Measurements from ENCODE around the gene VWF. TPM values are rescaled to one million over a fixed set of nuclear protein-coding genes. Genes with fewer than 3 reads are reported as not detected.

The VWF gene
- total RNA-seq, 4 donors from 2014 or later: 34.3 to 107 (median 50.3) TPM

DNA sequence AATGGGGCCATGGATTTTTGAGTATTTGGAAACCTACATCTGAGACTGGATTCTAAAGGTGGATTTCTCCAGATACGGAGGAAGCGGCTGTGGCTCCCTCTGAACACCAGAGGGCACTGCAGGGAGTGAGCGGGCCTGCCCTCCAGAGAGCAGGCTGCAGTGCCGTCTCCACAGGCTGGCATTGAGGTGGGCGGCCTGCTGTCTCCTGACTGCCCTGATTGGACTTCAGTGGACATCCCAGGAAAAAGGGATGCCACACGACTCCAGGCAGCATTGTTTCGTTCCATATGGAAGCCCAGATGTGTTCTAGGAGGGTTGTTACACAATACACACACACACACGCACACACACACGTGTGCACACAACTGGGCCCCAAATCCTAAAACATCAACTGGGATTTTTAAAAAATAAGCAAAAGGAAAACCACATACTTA, 158.5 kb downstream of the VWF start:
- no peak for DNase-seq (ENCODE audit: low spot score in 2 of 2)
- 33 to 43% methylated on average over 9 of the region's 9 CpGs for WGBS, 2 donors
- no peak for TF ChIP-seq POLR2A (IDR thresholded peaks at IDR 0.05)
- TF ChIP-seq, protein P1, sequence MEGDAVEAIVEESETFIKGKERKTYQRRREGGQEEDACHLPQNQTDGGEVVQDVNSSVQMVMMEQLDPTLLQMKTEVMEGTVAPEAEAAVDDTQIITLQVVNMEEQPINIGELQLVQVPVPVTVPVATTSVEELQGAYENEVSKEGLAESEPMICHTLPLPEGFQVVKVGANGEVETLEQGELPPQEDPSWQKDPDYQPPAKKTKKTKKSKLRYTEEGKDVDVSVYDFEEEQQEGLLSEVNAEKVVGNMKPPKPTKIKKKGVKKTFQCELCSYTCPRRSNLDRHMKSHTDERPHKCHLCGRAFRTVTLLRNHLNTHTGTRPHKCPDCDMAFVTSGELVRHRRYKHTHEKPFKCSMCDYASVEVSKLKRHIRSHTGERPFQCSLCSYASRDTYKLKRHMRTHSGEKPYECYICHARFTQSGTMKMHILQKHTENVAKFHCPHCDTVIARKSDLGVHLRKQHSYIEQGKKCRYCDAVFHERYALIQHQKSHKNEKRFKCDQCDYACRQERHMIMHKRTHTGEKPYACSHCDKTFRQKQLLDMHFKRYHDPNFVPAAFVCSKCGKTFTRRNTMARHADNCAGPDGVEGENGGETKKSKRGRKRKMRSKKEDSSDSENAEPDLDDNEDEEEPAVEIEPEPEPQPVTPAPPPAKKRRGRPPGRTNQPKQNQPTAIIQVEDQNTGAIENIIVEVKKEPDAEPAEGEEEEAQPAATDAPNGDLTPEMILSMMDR (IDR thresholded peaks at IDR 0.05): peak in 1 of 3 donors; percentile 33
- intact Hi-C loops (cut with DNase I; ENCODE audit: low total_unique reads): no loop called here
- H3K4me3 ChIP-seq (ENCODE audit: low read depth, poor library complexity, severe bottlenecking): no peak overlapping the region

DNA sequence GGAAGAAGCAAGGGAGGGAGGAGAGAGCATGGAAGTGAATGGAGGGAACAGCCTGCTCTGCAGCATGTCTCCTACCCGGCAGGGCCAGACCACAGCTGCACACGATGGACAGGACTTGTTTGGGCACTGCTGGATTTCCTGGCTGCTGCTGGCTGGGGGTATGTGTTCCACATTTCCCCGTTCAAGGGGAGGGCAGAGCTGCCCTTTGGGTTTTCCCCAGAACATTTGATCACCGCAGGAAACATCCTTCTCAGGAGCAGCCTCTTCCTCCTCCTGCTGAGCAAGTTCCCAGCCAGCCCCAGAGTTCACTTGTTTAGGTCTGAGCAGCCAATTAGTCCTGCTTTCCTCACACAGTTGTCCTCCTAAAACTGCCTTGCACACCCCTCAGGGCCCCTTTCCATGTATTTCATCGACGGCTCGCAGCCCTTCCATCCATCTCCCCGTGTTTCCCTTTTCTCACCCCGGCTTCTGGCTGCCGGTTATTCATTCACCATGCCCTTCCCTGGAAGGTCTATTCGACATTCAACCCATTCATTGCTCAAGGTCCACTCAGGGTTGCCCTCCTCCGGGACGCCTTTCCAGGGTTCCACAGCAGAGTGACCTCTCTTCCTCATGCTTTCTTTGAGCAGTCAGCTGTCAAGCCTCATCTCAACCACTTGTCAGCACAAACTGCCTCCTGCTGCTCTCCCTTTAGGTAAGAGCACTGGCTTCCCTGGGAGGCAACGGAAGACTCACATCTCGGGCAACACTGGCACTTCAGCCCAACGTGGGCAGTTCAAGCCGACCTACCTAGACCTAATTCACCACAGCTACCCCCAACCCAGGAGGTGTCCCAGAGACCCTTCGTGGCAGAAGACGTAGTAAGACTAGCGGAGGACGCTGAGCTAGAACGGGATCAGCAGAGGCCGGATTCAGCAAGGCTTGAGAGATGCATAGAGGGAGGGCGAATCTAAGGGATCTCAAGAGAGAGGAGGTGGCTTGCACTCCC, 159.3 kb downstream of the VWF start:
- TF ChIP-seq, protein P1 (IDR thresholded peaks at IDR 0.05): no peak
- TF ChIP-seq POLR2A (IDR thresholded peaks at IDR 0.05): no peak
- H3K4me3 ChIP-seq (ENCODE audit: low read depth, poor library complexity, severe bottlenecking): no peak overlapping the region
- intact Hi-C loops (cut with DNase I; ENCODE audit: low total_unique reads): no loop called here
- DNase-seq (ENCODE audit: low spot score in 2 of 2): no peak
- WGBS, 2 donors: 76% methylated on average over 24 of the region's 24 CpGs

DNA sequence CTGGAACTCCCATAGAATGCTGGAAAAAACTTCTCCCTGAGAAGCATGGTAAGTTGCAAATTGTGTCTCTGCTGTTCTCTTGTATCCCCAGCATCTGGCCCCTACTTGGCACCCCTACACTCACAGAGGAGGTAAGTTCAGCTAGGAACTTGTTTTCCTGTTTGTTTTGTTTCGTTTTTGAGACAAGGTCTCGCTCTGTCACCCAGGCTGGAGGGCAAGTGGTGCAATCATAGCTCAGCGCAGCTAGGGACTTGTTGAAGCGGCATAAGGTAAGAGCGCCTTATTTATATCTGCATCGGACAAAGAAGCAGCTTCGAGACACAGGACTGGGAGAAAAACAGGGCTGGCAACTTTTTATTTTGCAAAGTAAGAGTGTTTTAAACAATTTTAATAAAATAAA, 161.0 kb downstream of the VWF start:
- 62 to 73% methylated on average over 7 of the region's 7 CpGs for WGBS, 2 donors
- no peak for DNase-seq (ENCODE audit: low spot score in 2 of 2)
- intact Hi-C loops (cut with DNase I; ENCODE audit: low total_unique reads): no loop called here
- TF ChIP-seq, protein P1 (IDR thresholded peaks at IDR 0.05): no peak
- no peak for TF ChIP-seq POLR2A (IDR thresholded peaks at IDR 0.05)
- H3K4me3 ChIP-seq (ENCODE audit: low read depth, poor library complexity, severe bottlenecking): no peak overlapping the region

DNA sequence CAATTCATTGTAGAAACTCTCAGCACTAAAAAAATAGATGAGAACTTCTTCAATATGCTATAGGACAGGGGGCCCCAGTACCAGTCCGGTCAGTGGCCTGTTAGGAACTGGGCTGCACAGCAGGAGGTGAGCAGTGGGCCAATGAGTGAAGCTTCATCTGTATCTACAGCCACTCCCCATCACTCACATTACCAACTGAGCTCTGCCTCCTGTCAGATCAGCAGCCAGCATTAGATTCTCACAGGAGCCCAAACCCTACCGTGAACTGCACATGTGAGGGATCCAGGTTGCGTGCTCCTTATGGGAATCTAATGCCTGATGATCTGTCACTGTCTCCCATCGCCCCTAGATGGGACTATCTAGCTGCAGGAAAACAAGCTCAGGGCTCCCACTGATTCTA, 163.7 kb downstream of the VWF start:
- no peak overlapping the region for H3K4me3 ChIP-seq (ENCODE audit: low read depth, poor library complexity, severe bottlenecking)
- TF ChIP-seq, protein P1 (IDR thresholded peaks at IDR 0.05): no peak
- no peak for TF ChIP-seq POLR2A (IDR thresholded peaks at IDR 0.05)
- WGBS, 2 donors: 86 to 95% methylated on average over 4 of the region's 4 CpGs
- intact Hi-C loops (cut with DNase I; ENCODE audit: low total_unique reads): no loop called here
- DNase-seq (ENCODE audit: low spot score in 2 of 2): no peak

DNA sequence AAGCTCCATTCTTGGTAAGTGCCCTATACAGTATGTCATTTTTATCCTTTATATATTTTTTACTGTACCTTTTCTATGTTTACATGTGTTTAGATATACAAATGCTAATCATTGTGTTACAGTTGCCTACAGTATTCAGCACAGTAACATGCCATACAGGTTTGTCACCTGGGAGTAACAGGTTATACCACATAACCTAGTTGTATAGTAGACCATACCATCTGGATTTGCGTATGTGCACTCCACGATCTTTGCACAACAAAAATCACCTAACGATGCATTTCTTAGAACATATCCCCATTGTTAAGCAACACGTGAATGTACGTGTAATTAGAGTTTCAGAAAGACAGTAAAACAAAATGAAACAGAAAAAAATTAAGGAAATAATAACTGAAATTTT, 167.5 kb downstream of the VWF start:
- intact Hi-C loops (cut with DNase I; ENCODE audit: low total_unique reads): no loop called here
- DNase-seq (ENCODE audit: low spot score in 2 of 2): no peak

More for the DNA sequence above, 167.5 kb downstream of the VWF start:
- H3K4me3 ChIP-seq (ENCODE audit: low read depth, poor library complexity, severe bottlenecking): no peak overlapping the region
- WGBS, 2 donors: 87 to 92% methylated on average over 5 of the region's 5 CpGs
- TF ChIP-seq, protein P1 (IDR thresholded peaks at IDR 0.05): no peak
- TF ChIP-seq POLR2A (IDR thresholded peaks at IDR 0.05): no peak
